ENCODE measurements around the gene MTX1. TPM values are rescaled to one million over a fixed set of nuclear protein-coding genes. Genes with fewer than 3 reads are reported as not detected.
"Not testable (repeated sequence)": the region's sequence is repeated elsewhere in the genome, so short reads cannot be mapped to it uniquely, and the experiment has no call there.

Gene MTX1
- polyA plus RNA-seq, 2 of the 4 experiments (the other 2 are of a cell fraction), result 53.4 to 67.1 TPM

DNA sequence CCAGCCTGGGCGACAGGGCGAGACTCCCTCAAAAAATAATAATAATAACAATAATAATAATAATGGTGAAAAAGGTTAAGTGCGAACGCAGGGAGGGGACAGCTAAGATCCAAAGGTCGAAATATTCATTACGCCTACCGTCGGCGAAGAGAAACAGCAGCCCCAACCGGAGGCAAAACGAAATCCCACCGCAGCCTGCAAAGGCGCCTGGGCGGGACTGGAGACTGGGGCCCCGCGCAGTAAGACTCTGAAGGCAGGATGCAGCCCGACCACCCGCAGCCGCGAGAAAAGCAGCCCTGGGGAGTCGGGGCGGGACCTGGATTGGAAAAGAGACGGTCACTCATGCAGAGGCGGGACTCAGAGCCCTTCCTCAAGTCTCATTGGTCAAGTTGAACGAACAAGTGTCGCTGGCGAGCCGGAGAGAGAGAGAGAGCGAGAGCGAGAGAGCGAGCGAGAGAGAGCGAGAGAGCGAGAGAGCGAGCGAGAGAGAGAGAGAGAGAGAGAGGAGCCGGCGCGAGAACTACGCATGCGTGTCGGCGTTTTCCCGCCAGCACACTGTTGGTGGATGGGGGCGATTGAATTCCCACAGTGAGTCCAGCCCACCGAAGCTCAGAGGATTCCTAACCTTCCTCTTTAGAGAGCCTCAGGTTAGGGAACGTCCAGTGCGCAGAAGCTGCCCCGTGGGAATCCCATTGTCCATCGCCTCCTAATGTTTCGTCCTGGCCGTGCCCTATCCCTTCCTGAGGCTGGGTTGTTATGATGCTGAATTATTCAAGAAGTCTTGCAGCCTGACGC lies 36.1 kb downstream of the MTX1 start (continued):
- TF ChIP-seq, protein P1, sequence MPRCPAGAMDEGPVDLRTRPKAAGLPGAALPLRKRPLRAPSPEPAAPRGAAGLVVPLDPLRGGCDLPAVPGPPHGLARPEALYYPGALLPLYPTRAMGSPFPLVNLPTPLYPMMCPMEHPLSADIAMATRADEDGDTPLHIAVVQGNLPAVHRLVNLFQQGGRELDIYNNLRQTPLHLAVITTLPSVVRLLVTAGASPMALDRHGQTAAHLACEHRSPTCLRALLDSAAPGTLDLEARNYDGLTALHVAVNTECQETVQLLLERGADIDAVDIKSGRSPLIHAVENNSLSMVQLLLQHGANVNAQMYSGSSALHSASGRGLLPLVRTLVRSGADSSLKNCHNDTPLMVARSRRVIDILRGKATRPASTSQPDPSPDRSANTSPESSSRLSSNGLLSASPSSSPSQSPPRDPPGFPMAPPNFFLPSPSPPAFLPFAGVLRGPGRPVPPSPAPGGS (IDR thresholded peaks at IDR 0.05), result peak; percentile 85; the same call in 2 of the 3 replicates

GRCh38 chr1:155245163-155245524 lies 36.6 kb downstream of the MTX1 start:
- no peak for TF ChIP-seq FOSL2 (IDR thresholded peaks at IDR 0.05)
- peak; percentile 5; the same call in 1 of the 2 replicates for TF ChIP-seq FOSL2 (CRISPR knock-in tag; IDR thresholded peaks at IDR 0.05)
- TF ChIP-seq, protein P2, sequence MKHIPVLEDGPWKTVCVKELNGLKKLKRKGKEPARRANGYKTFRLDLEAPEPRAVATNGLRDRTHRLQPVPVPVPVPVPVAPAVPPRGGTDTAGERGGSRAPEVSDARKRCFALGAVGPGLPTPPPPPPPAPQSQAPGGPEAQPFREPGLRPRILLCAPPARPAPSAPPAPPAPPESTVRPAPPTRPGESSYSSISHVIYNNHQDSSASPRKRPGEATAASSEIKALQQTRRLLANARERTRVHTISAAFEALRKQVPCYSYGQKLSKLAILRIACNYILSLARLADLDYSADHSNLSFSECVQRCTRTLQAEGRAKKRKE (CRISPR knock-in tag; IDR thresholded peaks at IDR 0.05; ENCODE audit: low read depth), result no peak
- ChIA-PET CTCF (interaction anchor here (1.0 to 10.4 kb wide), 11 partner anchors 10 to 259 kb away, joined by 3 to 326 read pairs (median 4); partner anchors contain the start of genes CLK2, ENTREP3, RUSC1 and SCAMP3), POLR2A (interaction anchor here (1.7 to 2.6 kb wide), 2 partner anchors 18 to 78 kb away, joined by 3 to 7 read pairs; no protein-coding TSS in a partner anchor)
- WGBS (ENCODE audit: missing lambda C conversion rate), result 77% methylated on average over 8 of the region's 8 CpGs
- DNase-seq (ENCODE audit: low read depth in 1 of 2, low spot score in 1 of 2) (no peak), FAIRE-seq (no peak), ATAC-seq (no peak)
- Histone ChIP-seq H3K4me3 (peak overlapping the region; percentile 59), H3K27ac (peak overlapping the region; percentile 82 to 90), H3K4me1 (peaks cover 24% of the 10 kb centered on the region), H3K9me3 (no peaks in the 10 kb centered on the region), H3K4me2 (peak overlapping the region; percentile 89)

- not testable (repeated sequence) for H3K9me3 ChIP-seq; FAIRE-seq; H3K4me3 ChIP-seq; ATAC-seq; DNase-seq (ENCODE audit: low read depth in 1 of 2, low spot score in 1 of 2); H3K4me2 ChIP-seq; H3K27ac ChIP-seq
- ChIA-PET POLR2A (interaction anchor here (1.4 kb wide), 1 partner anchor 27 kb away, joined by 5 read pairs; the partner anchor contains the start of gene CLK2), CTCF (interaction anchor here (0.5 to 10.4 kb wide), 9 partner anchors 9 to 346 kb away, joined by 3 to 326 read pairs (median 11); partner anchors contain the start of genes CLK2, HCN3, MTX1 and RUSC1)
- peaks cover 16% of the 10 kb centered on the region; the same call in 2 of the 3 replicates for H3K4me1 ChIP-seq
- 95% methylated on average over 3 of the region's 3 CpGs for WGBS (ENCODE audit: missing lambda C conversion rate)
Measured at GRCh38 chr1:155246796-155247195, 38.3 kb downstream of the MTX1 start.

GRCh38 chr1:155247667-155248553 lies 39.4 kb downstream of the MTX1 start:
- no peak for FAIRE-seq
- DNase-seq (ENCODE audit: low read depth in 1 of 2, low spot score in 1 of 2), result no peak
- no peak overlapping the region for H3K27ac ChIP-seq
- no peak overlapping the region for H3K4me3 ChIP-seq
- TF ChIP-seq ZSCAN20 (CRISPR knock-in tag; IDR thresholded peaks at IDR 0.05) (no peak), MAFK (IDR thresholded peaks at IDR 0.05; ENCODE audit: partially characterized antibody) (no peak), EP300 (IDR thresholded peaks at IDR 0.05) (no peak), SMC3 (IDR thresholded peaks at IDR 0.05) (no peak), FOSL2 (IDR thresholded peaks at IDR 0.05) (no peak), FOSL2 (CRISPR knock-in tag; IDR thresholded peaks at IDR 0.05) (no peak), SREBF2 (IDR thresholded peaks at IDR 0.05) (no peak), CEBPB (IDR thresholded peaks at IDR 0.05) (no peak), JUNB (IDR thresholded peaks at IDR 0.05) (no peak), MAZ (IDR thresholded peaks at IDR 0.05; ENCODE audit: borderline replicate concordance, low read depth, low read length) (no peak), ZC3H11A (IDR thresholded peaks at IDR 0.05) (no peak), CBX8 (IDR thresholded peaks at IDR 0.05) (no peak), POLR2AphosphoS2 (conservative IDR thresholded peaks at IDR 0.05; ENCODE audit: low read length) (no peak), RFX5 (IDR thresholded peaks at IDR 0.05) (no peak), RARB (CRISPR knock-in tag; IDR thresholded peaks at IDR 0.05) (no peak), HOXB13 (CRISPR knock-in tag; IDR thresholded peaks at IDR 0.05; ENCODE audit: low read depth) (no peak)
- ChIA-PET POLR2A (interaction anchor here (1.4 kb wide), 1 partner anchor 25 kb away, joined by 5 read pairs; the partner anchor contains the start of gene CLK2), CTCF (interaction anchor here (1.1 to 10.4 kb wide), 11 partner anchors 18 to 347 kb away, joined by 3 to 326 read pairs (median 28); partner anchors contain the start of genes CLK2, FDPS, MTX1 and RUSC1)
- H3K9me3 ChIP-seq, result no peaks in the 10 kb centered on the region
- no peak overlapping the region for H3K4me2 ChIP-seq
- H3K4me1 ChIP-seq, result peaks cover 16% of the 10 kb centered on the region; the same call in 2 of the 3 replicates
- WGBS (ENCODE audit: missing lambda C conversion rate), result 91% methylated on average over 26 of the region's 26 CpGs
- no peak for ATAC-seq
